ENCODE data around the gene COQ8B. TPM values are rescaled to one million over a fixed set of nuclear protein-coding genes. Genes with fewer than 3 reads are reported as not detected.

COQ8B gene
- total RNA-seq, 2 experiments from 2014 or later: 23.2 to 24.0 TPM

Other genes starting within 250 kb of the COQ8B start
- gene SPTBN4, start 249.9 kb downstream of the COQ8B start, total RNA-seq: 1 to 10 TPM; 1.3 to 2.3 TPM
- 10 to 100 TPM; 82.8 to 89.3 TPM for gene SHKBP1, start 140.0 kb downstream of the COQ8B start, total RNA-seq
- 100 to 1,000 TPM; 117 to 121 TPM for gene LTBP4, start 115.5 kb downstream of the COQ8B start, total RNA-seq
- 10 to 100 TPM; 13.7 to 17.7 TPM for gene NUMBL, start 26.2 kb downstream of the COQ8B start, total RNA-seq
- gene ITPKC, start 226 bp upstream of the COQ8B start, total RNA-seq: 1 to 10 TPM; 4.8 to 5.2 TPM
- 10 to 100 TPM; 12.8 to 14.2 TPM for gene ACTMAP, start 33.6 kb upstream of the COQ8B start, total RNA-seq
- 100 to 1,000 TPM; 260 to 281 TPM for gene SNRPA, start 34.3 kb upstream of the COQ8B start, total RNA-seq
- not detected for gene MIA, start 58.6 kb upstream of the COQ8B start, total RNA-seq
- gene RAB4B, start 61.4 kb upstream of the COQ8B start, total RNA-seq: 10 to 100 TPM; 39.7 to 42.3 TPM
- 10 to 100 TPM; 87.4 to 90.1 TPM for gene EGLN2, start 82.3 kb upstream of the COQ8B start, total RNA-seq
- under 1 TPM in 1 of 2 experiments, not detected in 1; 0.41 TPM for gene CYP2A6, start 133.6 kb upstream of the COQ8B start, total RNA-seq
- gene CYP2A7, start 165.3 kb upstream of the COQ8B start, total RNA-seq: not detected